K562 (cell line): ENCODE measurements around the gene AAK1. TPM values are rescaled to one million over a fixed set of nuclear protein-coding genes. Genes with fewer than 3 reads are reported as not detected.
A peak's percentile ranks its signal among the peaks of the same experiment; 100 is the strongest.

Source experiments
- BRCA1 ChIP-seq, 2 experiments: fragments of 450-650 bp in 1 of 2; sonication (generic) in 1 of 2; formaldehyde crosslinking in 1 of 2; IDR thresholded peaks; 2 replicates each; pipeline versions ENCODE4 v1.5.0 to v1.6.1; 2017 to 2020; ENCODE audit warnings: mild to moderate bottlenecking in 1 of 2, missing genetic modification reagents in 1 of 2
- CCAR2 ChIP-seq: fragments of 200-400 bp; formaldehyde crosslinking; IDR thresholded peaks from 2 replicates; pipeline ENCODE4 v1.6.1; 2017; ENCODE audit warnings: mild to moderate bottlenecking, low read depth, low read length
- HNRNPL ChIP-seq: fragments of 200-400 bp; formaldehyde crosslinking; IDR thresholded peaks from 2 replicates; pipeline ENCODE4 v1.6.1; 2017; ENCODE audit warnings: low read depth, mild to moderate bottlenecking, low read length
- MEIS2 ChIP-seq: fragments of 450-650 bp; IDR thresholded peaks from 2 replicates; pipeline ENCODE4 v1.6.1; 2014; ENCODE audit warnings: mild to moderate bottlenecking; ENCODE audit not compliant: partially characterized antibody
- MIER1 ChIP-seq: fragments of 450-650 bp; IDR thresholded peaks from 2 replicates; pipeline ENCODE4 v1.6.1; 2016; ENCODE audit warnings: antibody characterized with exemption, mild to moderate bottlenecking, low read depth
- PCBP1 ChIP-seq: fragments of 200-400 bp; formaldehyde crosslinking; IDR thresholded peaks from 2 replicates; pipeline ENCODE4 v1.6.1; 2018; ENCODE audit warnings: mild to moderate bottlenecking, low read depth, low read length; ENCODE audit not compliant: poor library complexity, severe bottlenecking
- RHOXF2B ChIP-seq: fragments of 250-450 bp; sonication (Bioruptor Pico); conservative IDR thresholded peaks from 2 replicates; pipeline ENCODE4 v1.5.1; 2021
- SMAD2 ChIP-seq: fragments of 150-350 bp; IDR thresholded peaks from 2 replicates; pipeline ENCODE4 v1.6.1; 2014; ENCODE audit warnings: low read depth, mild to moderate bottlenecking, low read length
- SMARCB1 ChIP-seq: IDR thresholded peaks from 2 replicates; pipeline ENCODE4 v1.6.1; 2011; ENCODE audit warnings: improper control_type of control experiment, low read depth; ENCODE audit not compliant: insufficient read length
- SOX6 ChIP-seq: fragments of 450-650 bp; IDR thresholded peaks from 2 replicates; pipeline ENCODE4 v1.6.1; 2014; ENCODE audit warnings: mild to moderate bottlenecking
- TAF1 ChIP-seq: IDR thresholded peaks from 2 replicates; pipeline ENCODE4 v1.6.1; 2011; ENCODE audit warnings: mild to moderate bottlenecking, low read length, moderate library complexity; ENCODE audit not compliant: insufficient read depth, control insufficient read depth, severe bottlenecking; ENCODE audit errors: extremely low read depth
- TEAD1 ChIP-seq, 2 experiments: fragments of 450-650 bp in 1 of 2; sonication (generic) in 1 of 2; formaldehyde crosslinking; IDR thresholded peaks; 2 replicates each; pipeline versions ENCODE4 v1.4.0 to v1.8.0; 2020 to 2022; ENCODE audit warnings: mild to moderate bottlenecking in 2 of 2, missing genetic modification reagents in 1 of 2
- TEAD4 ChIP-seq, 2 experiments: sonication (generic) in 1 of 2; formaldehyde crosslinking in 1 of 2; IDR thresholded peaks; 2 replicates each; pipeline versions ENCODE4 v1.6.1 to v1.8.0; 2012 to 2022; ENCODE audit warnings: borderline replicate concordance in 1 of 2, inconsistent platforms in 1 of 2, low read length in 1 of 2, mild to moderate bottlenecking in 1 of 2, missing genetic modification reagents in 1 of 2
- XRCC3 ChIP-seq: fragments of 450-650 bp; IDR thresholded peaks from 2 replicates; pipeline ENCODE4 v1.6.1; 2017; ENCODE audit warnings: mild to moderate bottlenecking, moderate library complexity
- ZSCAN32 ChIP-seq: fragments of 450-650 bp; formaldehyde crosslinking; IDR thresholded peaks from 2 replicates; pipeline ENCODE4 v1.4.0; 2020; ENCODE audit warnings: mild to moderate bottlenecking, moderate library complexity
- polyA plus RNA-seq, 8 experiments: library from polyadenylated mRNA; depleted of rRNA in 4 of 8; stranded (reverse) in 5 of 8; unstranded in 3 of 8; fragments of >200 nt; fragmentation: Nextera tagmentation in 2 of 8; fragmentation: Illumina TruSeq in 1 of 8; extraction: Ambion mirVana in 2 of 8; extraction: Trizol in 1 of 8; gene quantifications; 2 replicates each; pipeline versions ENCODE4 v1.2.1 to v1.2.3, GENCODE V29; 2011 to 2014; ENCODE audit warnings: inconsistent platforms in 1 of 8, missing spikeins in 1 of 8
- total RNA-seq, 7 experiments: library from RNA; depleted of rRNA in 6 of 7; stranded (reverse); fragments of >200 nt in 6 of 7; fragmentation: Illumina TruSeq in 2 of 7; extraction: Trizol in 2 of 7; gene quantifications; 2 replicates each; pipeline versions ENCODE4 v1.2.1 to v1.2.3, GENCODE V29; 2011 to 2021; ENCODE audit warnings: low replicate concordance in 1 of 7
- TF ChIP-seq, protein P1 (sequence below), 2 experiments: fragments of 450-650 bp; conservative IDR thresholded peaks; 2 replicates each; pipeline ENCODE4 v1.6.1; 2017; ENCODE audit warnings: mild to moderate bottlenecking in 2 of 2, moderate library complexity in 2 of 2
- TF ChIP-seq, protein P2 (sequence below): fragments of 450-650 bp; formaldehyde crosslinking; IDR thresholded peaks from 2 replicates; pipeline ENCODE4 v1.4.0; 2020; ENCODE audit warnings: mild to moderate bottlenecking, moderate library complexity
- TF ChIP-seq, protein P3 (sequence below): sonication (generic); formaldehyde crosslinking; IDR thresholded peaks from 2 replicates; pipeline ENCODE4 v1.8.1; 2022; ENCODE audit warnings: missing genetic modification reagents
- TF ChIP-seq, protein P4 (sequence below): fragments of 450-650 bp; formaldehyde crosslinking; conservative IDR thresholded peaks from 2 replicates; pipeline ENCODE4 v1.4.0; 2022; ENCODE audit warnings: mild to moderate bottlenecking, missing genetic modification characterization
- TF ChIP-seq, protein P5 (sequence below): fragments of 450-650 bp; IDR thresholded peaks from 2 replicates; pipeline ENCODE4 v1.6.1; 2016; ENCODE audit warnings: low read depth, mild to moderate bottlenecking, moderate library complexity

AAK1 gene
- total and polyA plus RNA-seq, 9 of the 15 experiments (the other 6 are each of a cell fraction or from before 2014, with no cell fraction given), result 0.89 to 17.1 (median 6.0) TPM

DNA sequence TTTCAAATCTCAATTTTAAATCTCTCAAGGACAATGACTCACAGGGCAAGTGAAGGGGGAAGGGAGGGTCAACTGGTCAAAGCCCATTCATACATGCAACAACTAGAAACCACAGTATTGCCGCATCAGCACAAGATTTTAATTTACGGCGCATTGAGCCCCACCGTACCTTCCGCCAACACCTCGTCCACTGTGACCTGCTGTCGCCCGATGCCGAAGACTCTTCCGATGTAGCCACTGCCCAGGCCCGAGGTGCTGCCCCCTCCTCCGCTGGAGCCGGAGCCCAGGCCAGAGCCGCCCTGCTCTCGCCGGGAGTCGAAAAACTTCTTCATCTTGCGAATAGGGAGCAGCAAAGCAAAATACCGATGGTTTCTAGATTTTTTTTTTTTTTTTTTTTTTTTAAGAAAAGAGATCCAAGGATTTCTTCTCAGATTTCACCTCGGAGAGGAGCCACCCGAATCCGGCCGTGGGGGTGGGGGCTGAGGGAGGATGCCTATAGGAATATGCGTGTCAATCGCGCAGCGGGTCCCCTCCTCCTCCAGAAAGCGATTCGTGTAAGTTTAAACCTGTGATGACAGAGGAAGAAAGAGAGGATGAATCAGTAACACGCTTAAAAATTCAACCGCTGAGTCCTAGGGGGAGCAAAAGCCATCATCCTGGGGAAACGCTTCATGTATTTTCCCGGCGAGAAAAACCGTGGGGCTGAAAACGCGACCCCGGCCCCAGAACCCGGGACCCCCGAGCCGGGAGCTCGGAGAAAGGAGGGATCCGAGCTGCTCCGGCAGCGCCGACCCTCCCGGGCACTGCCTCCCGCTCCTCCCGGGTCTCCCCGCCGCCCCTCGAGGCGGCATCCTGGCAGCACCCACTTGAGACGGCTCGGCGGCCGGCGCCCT, 584 bp downstream of the AAK1 start (continued):
- TF ChIP-seq, protein P1, sequence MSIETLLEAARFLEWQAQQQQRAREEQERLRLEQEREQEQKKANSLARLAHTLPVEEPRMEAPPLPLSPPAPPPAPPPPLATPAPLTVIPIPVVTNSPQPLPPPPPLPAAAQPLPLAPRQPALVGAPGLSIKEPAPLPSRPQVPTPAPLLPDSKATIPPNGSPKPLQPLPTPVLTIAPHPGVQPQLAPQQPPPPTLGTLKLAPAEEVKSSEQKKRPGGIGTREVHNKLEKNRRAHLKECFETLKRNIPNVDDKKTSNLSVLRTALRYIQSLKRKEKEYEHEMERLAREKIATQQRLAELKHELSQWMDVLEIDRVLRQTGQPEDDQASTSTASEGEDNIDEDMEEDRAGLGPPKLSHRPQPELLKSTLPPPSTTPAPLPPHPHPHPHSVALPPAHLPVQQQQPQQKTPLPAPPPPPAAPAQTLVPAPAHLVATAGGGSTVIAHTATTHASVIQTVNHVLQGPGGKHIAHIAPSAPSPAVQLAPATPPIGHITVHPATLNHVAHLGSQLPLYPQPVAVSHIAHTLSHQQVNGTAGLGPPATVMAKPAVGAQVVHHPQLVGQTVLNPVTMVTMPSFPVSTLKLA (conservative IDR thresholded peaks at IDR 0.05), result no peak; a peak in 1 of 4 replicates
- TF ChIP-seq, protein P2, sequence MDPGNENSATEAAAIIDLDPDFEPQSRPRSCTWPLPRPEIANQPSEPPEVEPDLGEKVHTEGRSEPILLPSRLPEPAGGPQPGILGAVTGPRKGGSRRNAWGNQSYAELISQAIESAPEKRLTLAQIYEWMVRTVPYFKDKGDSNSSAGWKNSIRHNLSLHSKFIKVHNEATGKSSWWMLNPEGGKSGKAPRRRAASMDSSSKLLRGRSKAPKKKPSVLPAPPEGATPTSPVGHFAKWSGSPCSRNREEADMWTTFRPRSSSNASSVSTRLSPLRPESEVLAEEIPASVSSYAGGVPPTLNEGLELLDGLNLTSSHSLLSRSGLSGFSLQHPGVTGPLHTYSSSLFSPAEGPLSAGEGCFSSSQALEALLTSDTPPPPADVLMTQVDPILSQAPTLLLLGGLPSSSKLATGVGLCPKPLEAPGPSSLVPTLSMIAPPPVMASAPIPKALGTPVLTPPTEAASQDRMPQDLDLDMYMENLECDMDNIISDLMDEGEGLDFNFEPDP (CRISPR knock-in tag), result no peak
- TF ChIP-seq MIER1 (0 out of 2 replicates have a peak, but pooled peaks have one; percentile 41), TEAD4 (IDR thresholded peaks at IDR 0.05; ENCODE audit: low read length) (peak; percentile 60; the same call in 1 of the 2 replicates), TEAD4 (CRISPR knock-in tag; IDR thresholded peaks at IDR 0.05; ENCODE audit: borderline replicate concordance) (no peak), HNRNPL (no peak), CCAR2 (no peak), XRCC3 (no peak), TEAD1 (CRISPR knock-in tag; IDR thresholded peaks at IDR 0.05) (no peak), PCBP1 (no peak), BRCA1 (IDR thresholded peaks at IDR 0.05) (no peak), BRCA1 (CRISPR knock-in tag; IDR thresholded peaks at IDR 0.05) (no peak), ZSCAN32 (no peak), SMARCB1 (no peak), SOX6 (peak; percentile 85), SMAD2 (no peak), MEIS2 (peak; percentile 92), RHOXF2B (CRISPR knock-in tag) (no peak), TAF1 (no peak)
- TF ChIP-seq, protein P3, sequence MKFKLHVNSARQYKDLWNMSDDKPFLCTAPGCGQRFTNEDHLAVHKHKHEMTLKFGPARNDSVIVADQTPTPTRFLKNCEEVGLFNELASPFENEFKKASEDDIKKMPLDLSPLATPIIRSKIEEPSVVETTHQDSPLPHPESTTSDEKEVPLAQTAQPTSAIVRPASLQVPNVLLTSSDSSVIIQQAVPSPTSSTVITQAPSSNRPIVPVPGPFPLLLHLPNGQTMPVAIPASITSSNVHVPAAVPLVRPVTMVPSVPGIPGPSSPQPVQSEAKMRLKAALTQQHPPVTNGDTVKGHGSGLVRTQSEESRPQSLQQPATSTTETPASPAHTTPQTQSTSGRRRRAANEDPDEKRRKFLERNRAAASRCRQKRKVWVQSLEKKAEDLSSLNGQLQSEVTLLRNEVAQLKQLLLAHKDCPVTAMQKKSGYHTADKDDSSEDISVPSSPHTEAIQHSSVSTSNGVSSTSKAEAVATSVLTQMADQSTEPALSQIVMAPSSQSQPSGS (CRISPR knock-in tag), result no peak
- TF ChIP-seq, protein P4, sequence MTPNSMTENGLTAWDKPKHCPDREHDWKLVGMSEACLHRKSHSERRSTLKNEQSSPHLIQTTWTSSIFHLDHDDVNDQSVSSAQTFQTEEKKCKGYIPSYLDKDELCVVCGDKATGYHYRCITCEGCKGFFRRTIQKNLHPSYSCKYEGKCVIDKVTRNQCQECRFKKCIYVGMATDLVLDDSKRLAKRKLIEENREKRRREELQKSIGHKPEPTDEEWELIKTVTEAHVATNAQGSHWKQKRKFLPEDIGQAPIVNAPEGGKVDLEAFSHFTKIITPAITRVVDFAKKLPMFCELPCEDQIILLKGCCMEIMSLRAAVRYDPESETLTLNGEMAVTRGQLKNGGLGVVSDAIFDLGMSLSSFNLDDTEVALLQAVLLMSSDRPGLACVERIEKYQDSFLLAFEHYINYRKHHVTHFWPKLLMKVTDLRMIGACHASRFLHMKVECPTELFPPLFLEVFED (CRISPR knock-in tag), result peak; percentile 74; the same call in 1 of the 2 replicates
- TF ChIP-seq, protein P5, sequence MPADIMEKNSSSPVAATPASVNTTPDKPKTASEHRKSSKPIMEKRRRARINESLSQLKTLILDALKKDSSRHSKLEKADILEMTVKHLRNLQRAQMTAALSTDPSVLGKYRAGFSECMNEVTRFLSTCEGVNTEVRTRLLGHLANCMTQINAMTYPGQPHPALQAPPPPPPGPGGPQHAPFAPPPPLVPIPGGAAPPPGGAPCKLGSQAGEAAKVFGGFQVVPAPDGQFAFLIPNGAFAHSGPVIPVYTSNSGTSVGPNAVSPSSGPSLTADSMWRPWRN, result peak; percentile 68; the same call in 1 of the 2 replicates
